HG03469 (cell line): Measurements from ENCODE around the gene DNM1.

Experiments used
- ATAC-seq: cut with Tn5 transposase; IDR thresholded peaks from one replicate; pipeline ENCODE4 v1.9.1; 2021; ENCODE audit warnings: mild to moderate bottlenecking, moderate library complexity, moderate number of reproducible peaks; ENCODE audit not compliant: unreplicated experiment

Gene DNM1

DNA sequence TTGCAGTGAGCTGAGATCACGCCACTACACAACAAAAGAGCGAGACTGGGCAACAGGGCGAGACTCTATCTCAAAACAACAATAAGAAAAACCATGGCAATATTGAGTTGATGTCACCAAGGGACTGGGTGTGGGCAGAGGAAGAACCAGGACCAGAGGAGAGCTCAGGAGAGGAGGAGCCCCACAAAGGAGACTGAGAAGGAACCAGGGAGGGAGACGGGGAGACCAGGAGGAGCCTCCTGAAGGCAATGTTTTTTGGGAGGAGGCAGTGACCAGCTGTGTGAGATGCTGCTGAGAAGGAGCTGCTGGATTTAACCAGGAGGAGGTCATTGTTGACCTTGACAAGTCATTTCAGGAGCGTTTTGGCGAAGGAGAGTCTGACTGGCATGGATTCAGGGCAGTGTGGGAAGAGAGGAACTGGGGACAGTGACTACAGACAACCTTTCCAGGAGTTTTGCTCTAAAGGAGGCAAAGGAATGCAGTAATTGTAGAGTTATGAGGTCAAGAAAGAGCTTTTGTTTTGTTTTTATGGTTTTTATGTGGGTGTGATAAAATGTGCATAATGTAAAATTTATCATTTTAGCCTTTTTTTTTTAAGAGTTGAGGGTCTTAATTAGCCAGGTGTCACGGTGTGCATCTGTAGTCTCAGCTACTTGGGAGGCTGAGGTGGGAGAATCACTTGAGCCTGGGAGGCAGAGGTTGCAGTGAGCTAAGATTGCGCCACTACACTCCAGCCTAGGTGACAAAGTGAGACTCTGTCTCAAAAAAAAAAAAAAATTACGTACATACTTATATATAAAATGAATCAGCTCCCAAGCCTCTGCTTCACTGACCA is 101.2 kb downstream of the DNM1 start:
- no peak for ATAC-seq
